Endothelial cell of umbilical vein (primary cell): ENCODE data around the gene ZNF791. TPM values are rescaled to one million over a fixed set of nuclear protein-coding genes. Genes with fewer than 3 reads are reported as not detected.

Experiments used
- BruUV-seq: library from RNA; stranded (reverse); fragments of 400-500 nt; replicated peaks from 2 replicates; lab custom pipeline; 2021; lab: Mats Ljungman, UMichigan
- CTCF ChIA-PET: fragments of 300-600, 350-600 bp; sonication (Branson Sonifier 250); formaldehyde crosslinking; loops from one replicate; lab custom pipeline; 2021; ENCODE audit warnings: antibody characterized with exemption, inconsistent platforms; lab: Charles Lee
- POLR2A ChIA-PET: fragments of 300-600, 350-600 bp; sonication (Branson Sonifier 250); formaldehyde crosslinking; loops from one replicate; lab custom pipeline; 2021; ENCODE audit warnings: antibody characterized with exemption, inconsistent platforms; lab: Charles Lee
- DNase-seq: peaks from one replicate; pipeline ENCODE4 v3.0.0-alpha.2; 2011; ENCODE audit warnings: low read depth, low spot score
- FAIRE-seq: peaks from 2 replicates; lab custom pipeline; 2011; peaks lifted over from hg19 to GRCh38; lab: Jason Lieb, UNC
- H2AFZ ChIP-seq: 2 replicates; pipeline ENCODE4 v1.6.0; 2012; ENCODE audit warnings: low read depth, low read length, control low read depth, inconsistent platforms
- H3K27ac ChIP-seq: 2 replicates; pipeline ENCODE4 v1.5.1; 2011; ENCODE audit warnings: low read depth, mild to moderate bottlenecking, control low read depth, low read length, moderate library complexity; ENCODE audit not compliant: insufficient read depth
- H3K27me3 ChIP-seq, 2 experiments: 2 replicates each; pipeline versions ENCODE4 v1.6.0 to v1.6.1; 2011; ENCODE audit warnings: low read length in 2 of 2, mixed read lengths in 1 of 2; ENCODE audit not compliant: control insufficient read depth in 2 of 2, insufficient read depth in 2 of 2
- H3K36me3 ChIP-seq, 2 experiments: 2 replicates in 1 of 2; 3 replicates in 1 of 2; pipeline ENCODE4 v1.5.1; 2011; ENCODE audit warnings: low read length in 2 of 2, mild to moderate bottlenecking in 1 of 2, moderate library complexity in 1 of 2; ENCODE audit not compliant: control insufficient read depth in 2 of 2, insufficient read depth in 2 of 2; ENCODE audit errors: extremely low read depth in 1 of 2
- H3K4me1 ChIP-seq: 3 replicates; pipeline ENCODE4 v1.5.1; 2011; ENCODE audit warnings: mild to moderate bottlenecking, low read length; ENCODE audit not compliant: control insufficient read depth, insufficient read depth; ENCODE audit errors: extremely low read depth
- H3K4me2 ChIP-seq: 2 replicates; pipeline ENCODE4 v1.6.1; 2011; ENCODE audit warnings: low read length, control low read depth, mixed read lengths; ENCODE audit not compliant: insufficient read depth
- H3K4me3 ChIP-seq, 3 experiments: fragments of 200-600 bp in 1 of 3; sonication (generic), shearing (Covaris generic) in 1 of 3; replicated peaks in 1 of 3; 2 replicates each; pipeline ENCODE4 v1.5.1; 2011 to 2016; ENCODE audit warnings: control low read depth in 3 of 3, low read length in 3 of 3, mild to moderate bottlenecking in 2 of 3, inconsistent platforms in 1 of 3, low read depth in 1 of 3, moderate library complexity in 1 of 3; ENCODE audit not compliant: insufficient read depth in 1 of 3
- H3K79me2 ChIP-seq: 2 replicates; pipeline ENCODE4 v1.6.0; 2012; ENCODE audit warnings: low read length, inconsistent platforms; ENCODE audit not compliant: control insufficient read depth, insufficient read depth
- H3K9ac ChIP-seq: replicated peaks from 2 replicates; pipeline ENCODE3; 2011; ENCODE audit warnings: low read length, control low read depth; ENCODE audit not compliant: insufficient read depth; ENCODE audit errors: extremely low read depth
- H3K9me1 ChIP-seq: replicated peaks from 3 replicates; pipeline ENCODE4 v1.6.0; 2011; ENCODE audit warnings: mild to moderate bottlenecking, low read length; ENCODE audit not compliant: control insufficient read depth, insufficient read depth; ENCODE audit errors: extremely low read depth
- H3K9me3 ChIP-seq: replicated peaks from 2 replicates; pipeline ENCODE4 v1.5.1; 2012; ENCODE audit warnings: low read length, inconsistent platforms; ENCODE audit not compliant: control insufficient read depth, insufficient read depth
- H4K20me1 ChIP-seq: replicated peaks from 2 replicates; pipeline ENCODE3; 2011; ENCODE audit warnings: mild to moderate bottlenecking, low read length; ENCODE audit not compliant: control insufficient read depth, insufficient read depth; ENCODE audit errors: extremely low read depth
- EZH2 ChIP-seq: IDR thresholded peaks from 2 replicates; pipeline ENCODE4 v1.6.1; 2012; ENCODE audit warnings: borderline replicate concordance, low read depth, mild to moderate bottlenecking, moderate library complexity, low read length, inconsistent platforms; ENCODE audit not compliant: severe bottlenecking
- GATA2 ChIP-seq: IDR thresholded peaks from 2 replicates; pipeline ENCODE4 v1.7.0; 2011; ENCODE audit warnings: low read depth, mild to moderate bottlenecking, moderate library complexity, mixed read lengths, low read length; ENCODE audit not compliant: insufficient read length, insufficient read depth
- MAX ChIP-seq: IDR thresholded peaks from 2 replicates; pipeline ENCODE4 v1.6.1; 2011; ENCODE audit not compliant: insufficient read depth, insufficient read length
- POLR2A ChIP-seq: IDR thresholded peaks from 2 replicates; pipeline ENCODE4 v1.6.1; 2012; ENCODE audit warnings: low read depth, mild to moderate bottlenecking, control low read depth, low read length
- dilution Hi-C: fragments of 300-500 bp; cut with MboI; formaldehyde crosslinking; loops from one replicate; pipeline ENCODE4 v1.15.0; 2019; ENCODE audit warnings: low sequenced_read_pairs; ENCODE audit not compliant: extremely low pct_ligation_motif_present
- intact Hi-C: fragments of 100-400 bp; cut with micrococcal nuclease; formaldehyde crosslinking; loops from one replicate; pipeline ENCODE4 v1.10.0; 2022
- polyA plus RNA-seq, 4 experiments: library from polyadenylated mRNA; depleted of rRNA in 3 of 4; stranded (reverse) in 3 of 4; unstranded in 1 of 4; fragments of >200 nt; gene quantifications; 2 replicates each; pipeline versions ENCODE4 v1.2.1 to v1.2.3, GENCODE V29; 2011 to 2012; ENCODE audit warnings: missing spikeins in 1 of 4
- total RNA-seq: library from RNA; stranded (reverse); gene quantifications from 2 replicates; pipeline ENCODE4 v1.2.3, GENCODE V29; 2021

ZNF791 gene
- total and polyA plus RNA-seq, 2 donors (not counting 3 experiments of a cell fraction or from before 2014, with no cell fraction given) = 8.3 to 21.8 TPM

GRCh38 chr19:12668932-12669269, 58.2 kb downstream of the ZNF791 start:
- no peak for TF ChIP-seq MAX
- TF ChIP-seq GATA2 = no peak
- TF ChIP-seq EZH2 = no peak
- no peak for TF ChIP-seq POLR2A
- Histone ChIP-seq H2AFZ (peak overlapping the region; percentile 71), H4K20me1 (no peaks in the 10 kb centered on the region), H3K9ac (peak overlapping the region; percentile 90), H3K4me3 (peak overlapping the region; percentile 52 to 87 (median 83)), H3K27me3 (no peaks in the 10 kb centered on the region), H3K27ac (peak overlapping the region; percentile 90), H3K79me2 (peaks cover 16% of the 10 kb centered on the region), H3K4me2 (peak overlapping the region; percentile 78), H3K9me3 (no peaks in the 10 kb centered on the region), H3K36me3 (peaks cover 0 to 9% of the 10 kb centered on the region in 2 experiments), H3K4me1 (peaks cover 20% of the 10 kb centered on the region), H3K9me1 (no peaks in the 10 kb centered on the region)
- ChIA-PET CTCF (interaction anchor here (1.0 to 1.6 kb wide), 2 partner anchors 17 to 578 kb away, joined by 3 to 5 read pairs; no protein-coding TSS in a partner anchor), POLR2A (no interaction called here)
- TSS peak; percentile 44 for BruUV-seq
- dilution Hi-C loops (no loop called here), intact Hi-C loops (loop anchor here (1.0 to 5.0 kb wide), 3 partner anchors 59 to 747 kb away; partner anchors contain the start of genes ZNF136, ZNF490 and ZNF791)
- DNase-seq (no peak), FAIRE-seq (no peak)

GRCh38 chr19:12669270-12670158, 58.8 kb downstream of the ZNF791 start:
- FAIRE-seq (peak; percentile 98), DNase-seq (peak; percentile 86)
- peaks cover 2 to 14% of the 10 kb centered on the region in 2 experiments for H3K36me3 ChIP-seq
- CTCF ChIA-PET = interaction anchor here (1.0 to 1.6 kb wide), 3 partner anchors 16 to 579 kb away, joined by 3 to 5 read pairs (median 3); no protein-coding TSS in a partner anchor
- dilution Hi-C loops = no loop called here
- no peaks in the 10 kb centered on the region for H3K9me1 ChIP-seq
- no peaks in the 10 kb centered on the region for H4K20me1 ChIP-seq
- peak overlapping the region; percentile 78 for H3K4me2 ChIP-seq
- peaks cover 20% of the 10 kb centered on the region for H3K4me1 ChIP-seq
- peak overlapping the region; percentile 90 for H3K27ac ChIP-seq
- peak overlapping the region; percentile 71 for H2AFZ ChIP-seq
- TSS peak; percentile 51 for BruUV-seq
- intact Hi-C loops = loop anchor here (1.0 to 5.0 kb wide), 4 partner anchors 59 to 747 kb away; partner anchors contain the start of genes ZNF136, ZNF490 and ZNF791
- H3K9ac ChIP-seq = peak overlapping the region; percentile 90
- no peaks in the 10 kb centered on the region for H3K27me3 ChIP-seq
- H3K79me2 ChIP-seq = peaks cover 16% of the 10 kb centered on the region
- peak overlapping the region; percentile 52 to 87 (median 83) for H3K4me3 ChIP-seq
- TF ChIP-seq POLR2A = peak; percentile 42
- TF ChIP-seq EZH2 = no peak
- POLR2A ChIA-PET = no interaction called here
- H3K9me3 ChIP-seq = no peaks in the 10 kb centered on the region
